ENCODE data around the gene PLXDC2.

PLXDC2 gene

DNA sequence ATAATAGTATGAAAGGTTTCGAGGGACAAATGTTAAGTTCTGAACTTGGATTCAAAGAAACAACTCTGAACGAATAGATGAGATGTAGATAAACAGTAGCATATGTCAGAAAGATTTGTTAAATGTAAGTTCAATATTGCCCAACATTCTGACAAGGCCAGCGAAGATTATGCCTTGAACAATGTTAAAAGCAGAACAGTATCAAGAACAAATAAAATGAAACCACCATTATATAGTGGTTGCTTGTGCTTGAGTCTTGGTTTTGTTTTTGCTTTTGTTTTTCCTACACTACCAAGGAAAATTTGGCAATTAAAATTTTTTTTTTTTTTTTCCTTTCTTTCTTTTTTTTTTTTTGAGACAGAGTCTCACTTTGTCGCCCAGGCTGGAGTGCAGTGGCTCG lies 66.4 kb downstream of the PLXDC2 start:
- Histone ChIP-seq H3K4me3 (ENCODE audit: low read length in 2 of 2) (no peak overlapping the region), H3K36me3 (ENCODE audit: control insufficient read depth in 2 of 2, insufficient read depth in 2 of 2, low read length in 2 of 2) (no peaks in the 10 kb centered on the region), H3K9me3 (ENCODE audit: control insufficient read depth in 2 of 2, low read length in 2 of 2) (no peaks in the 10 kb centered on the region), H3K27ac (ENCODE audit: low read length) (no peak overlapping the region), H3K9ac (ENCODE audit: low read length in 2 of 2) (no peak overlapping the region), H3K27me3 (ENCODE audit: control insufficient read depth in 1 of 2, insufficient read depth in 2 of 2, low read length in 2 of 2) (no peaks in the 10 kb centered on the region), H3K4me1 (ENCODE audit: control insufficient read depth, insufficient read depth, low read length) (no peaks in the 10 kb centered on the region)

DNA sequence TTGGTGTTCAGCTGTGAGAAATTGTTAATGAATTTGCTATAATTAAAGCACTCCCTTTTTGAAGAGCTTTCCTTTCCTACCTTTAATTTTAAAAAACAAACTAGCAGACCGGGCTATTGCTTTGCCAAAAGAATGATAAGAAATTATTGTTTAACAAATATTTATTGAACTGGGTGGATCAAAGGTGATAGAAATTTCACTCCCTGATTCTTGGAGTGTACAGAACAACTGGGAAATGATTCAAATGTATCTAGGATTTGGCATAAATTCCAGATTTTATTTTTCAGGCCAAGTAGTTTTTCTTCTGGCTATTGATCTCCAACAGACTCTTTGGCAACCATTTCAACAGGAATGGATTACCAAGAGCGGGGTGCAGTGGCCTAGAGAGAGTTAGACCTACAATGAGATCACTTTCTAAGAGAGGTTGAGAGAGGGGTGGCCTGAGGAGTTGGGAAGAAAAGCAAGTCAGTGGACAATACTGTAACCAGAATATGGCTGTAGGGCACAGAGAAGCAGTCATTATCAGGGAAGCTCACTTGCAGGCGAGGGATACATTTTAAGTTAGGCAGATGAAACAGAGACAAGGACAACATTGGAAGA lies 71.9 kb downstream of the PLXDC2 start:
- Histone ChIP-seq H3K4me1 (ENCODE audit: control insufficient read depth, insufficient read depth, low read length) (no peaks in the 10 kb centered on the region), H3K27me3 (ENCODE audit: control insufficient read depth in 1 of 2, insufficient read depth in 2 of 2, low read length in 2 of 2) (no peaks in the 10 kb centered on the region)

DNA sequence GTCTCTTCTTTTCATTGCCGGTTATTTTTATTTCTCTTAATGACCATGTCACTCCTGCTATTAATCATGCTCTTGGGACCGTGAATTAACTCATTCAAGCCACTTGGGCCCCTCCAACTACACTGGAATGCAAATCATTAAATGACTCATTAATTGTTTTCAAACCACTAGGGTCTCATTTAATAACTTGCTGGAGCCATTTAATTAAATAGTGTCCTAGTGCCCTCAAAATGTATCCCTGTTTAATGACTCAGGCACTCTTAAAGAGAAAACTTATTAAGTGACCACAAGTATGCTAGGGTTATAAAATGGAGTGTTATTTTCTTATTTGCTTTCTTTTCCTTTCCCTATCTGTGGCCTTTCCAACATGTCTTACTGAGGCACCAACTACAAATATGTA lies 73.0 kb downstream of the PLXDC2 start:
- no peaks in the 10 kb centered on the region for H3K27me3 ChIP-seq (ENCODE audit: control insufficient read depth in 1 of 2, insufficient read depth in 2 of 2, low read length in 2 of 2)
- H3K4me3 ChIP-seq (ENCODE audit: low read length in 2 of 2), result no peak overlapping the region
- no peaks in the 10 kb centered on the region for H3K9me3 ChIP-seq (ENCODE audit: control insufficient read depth in 2 of 2, low read length in 2 of 2)
- H3K27ac ChIP-seq (ENCODE audit: low read length), result no peak overlapping the region
- H3K36me3 ChIP-seq (ENCODE audit: control insufficient read depth in 2 of 2, insufficient read depth in 2 of 2, low read length in 2 of 2), result no peaks in the 10 kb centered on the region
- H3K9ac ChIP-seq (ENCODE audit: low read length in 2 of 2), result no peak overlapping the region
- H3K4me1 ChIP-seq (ENCODE audit: control insufficient read depth, insufficient read depth, low read length), result no peaks in the 10 kb centered on the region

More for the DNA sequence above, 71.9 kb downstream of the PLXDC2 start:
- no peaks in the 10 kb centered on the region for H3K9me3 ChIP-seq (ENCODE audit: control insufficient read depth in 2 of 2, low read length in 2 of 2)
- no peak overlapping the region for H3K4me3 ChIP-seq (ENCODE audit: low read length in 2 of 2)
- H3K27ac ChIP-seq (ENCODE audit: low read length), result no peak overlapping the region
- H3K36me3 ChIP-seq (ENCODE audit: control insufficient read depth in 2 of 2, insufficient read depth in 2 of 2, low read length in 2 of 2), result no peaks in the 10 kb centered on the region
- H3K9ac ChIP-seq (ENCODE audit: low read length in 2 of 2), result no peak overlapping the region

DNA sequence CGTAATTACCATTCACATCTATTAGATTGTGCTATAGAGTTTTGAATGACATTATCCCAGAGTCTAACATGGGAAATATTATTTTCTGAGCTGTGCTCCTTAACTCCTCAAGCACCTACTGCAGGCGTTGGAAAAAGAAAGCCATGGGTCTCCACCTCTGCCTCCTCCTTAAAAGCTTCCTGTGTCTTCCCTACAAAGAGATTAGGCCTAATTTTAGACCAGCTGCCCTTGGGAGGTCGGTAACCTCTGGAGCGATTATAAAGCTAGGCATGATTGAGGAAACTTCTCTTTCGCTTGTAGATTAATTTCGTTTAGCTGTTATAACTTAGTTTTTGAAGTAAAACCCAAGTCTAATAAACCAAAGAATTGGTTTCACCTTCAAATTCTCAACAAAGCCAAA lies 75.2 kb downstream of the PLXDC2 start:
- H3K4me1 ChIP-seq (ENCODE audit: control insufficient read depth, insufficient read depth, low read length), result no peaks in the 10 kb centered on the region
- no peaks in the 10 kb centered on the region for H3K36me3 ChIP-seq (ENCODE audit: control insufficient read depth in 2 of 2, insufficient read depth in 2 of 2, low read length in 2 of 2)
- no peak overlapping the region for H3K4me3 ChIP-seq (ENCODE audit: low read length in 2 of 2)
- H3K27me3 ChIP-seq (ENCODE audit: control insufficient read depth in 1 of 2, insufficient read depth in 2 of 2, low read length in 2 of 2), result no peaks in the 10 kb centered on the region
- H3K9ac ChIP-seq (ENCODE audit: low read length in 2 of 2), result no peak overlapping the region
- H3K9me3 ChIP-seq (ENCODE audit: control insufficient read depth in 2 of 2, low read length in 2 of 2), result no peaks in the 10 kb centered on the region
- no peak overlapping the region for H3K27ac ChIP-seq (ENCODE audit: low read length)

DNA sequence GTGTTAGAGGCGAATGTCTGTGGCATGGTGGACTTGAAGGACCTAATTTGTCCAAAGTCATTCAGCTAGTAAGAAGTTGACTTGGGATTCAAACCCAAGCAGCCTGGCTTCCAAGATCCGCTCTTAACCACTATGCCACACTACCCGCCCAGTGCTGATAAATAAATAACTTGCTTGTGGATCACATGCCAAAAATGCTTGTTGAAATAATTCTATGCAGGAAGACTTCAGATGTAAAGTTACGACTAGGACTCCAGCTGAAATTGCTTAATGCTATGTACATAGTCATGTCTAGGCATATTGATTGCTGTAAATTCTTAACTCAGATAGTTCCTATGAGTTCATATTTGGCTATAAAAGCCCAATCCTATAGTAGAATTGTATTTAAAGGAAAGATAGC lies 76.0 kb downstream of the PLXDC2 start:
- no peaks in the 10 kb centered on the region for H3K4me1 ChIP-seq (ENCODE audit: control insufficient read depth, insufficient read depth, low read length)
- no peak overlapping the region for H3K27ac ChIP-seq (ENCODE audit: low read length)
- no peaks in the 10 kb centered on the region for H3K36me3 ChIP-seq (ENCODE audit: control insufficient read depth in 2 of 2, insufficient read depth in 2 of 2, low read length in 2 of 2)
- H3K9ac ChIP-seq (ENCODE audit: low read length in 2 of 2), result no peak overlapping the region
- no peaks in the 10 kb centered on the region for H3K9me3 ChIP-seq (ENCODE audit: control insufficient read depth in 2 of 2, low read length in 2 of 2)
- H3K4me3 ChIP-seq (ENCODE audit: low read length in 2 of 2), result no peak overlapping the region
- H3K27me3 ChIP-seq (ENCODE audit: control insufficient read depth in 1 of 2, insufficient read depth in 2 of 2, low read length in 2 of 2), result no peaks in the 10 kb centered on the region

DNA sequence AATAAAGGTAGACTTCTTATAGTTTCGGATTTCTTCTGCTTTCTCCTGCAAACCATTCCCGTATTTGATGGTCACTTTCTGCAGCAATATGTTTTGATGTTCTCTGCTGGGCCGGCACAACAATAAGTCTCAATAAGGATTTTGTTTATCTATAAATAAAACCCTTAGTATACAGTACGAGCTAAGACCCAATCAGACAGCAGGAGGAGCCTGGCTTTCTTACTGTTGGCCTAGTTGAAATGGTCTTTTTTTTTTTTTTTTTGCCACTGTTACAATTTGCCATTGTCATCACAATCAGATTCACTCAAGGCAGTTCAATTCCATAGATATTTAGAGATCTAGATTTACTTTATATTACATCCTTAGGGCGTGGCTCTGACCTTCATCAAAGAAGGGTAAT lies 76.4 kb downstream of the PLXDC2 start:
- no peak overlapping the region for H3K27ac ChIP-seq (ENCODE audit: low read length)
- no peaks in the 10 kb centered on the region for H3K4me1 ChIP-seq (ENCODE audit: control insufficient read depth, insufficient read depth, low read length)
- H3K9ac ChIP-seq (ENCODE audit: low read length in 2 of 2), result no peak overlapping the region
- H3K9me3 ChIP-seq (ENCODE audit: control insufficient read depth in 2 of 2, low read length in 2 of 2), result no peaks in the 10 kb centered on the region
- no peak overlapping the region for H3K4me3 ChIP-seq (ENCODE audit: low read length in 2 of 2)
- no peaks in the 10 kb centered on the region for H3K27me3 ChIP-seq (ENCODE audit: control insufficient read depth in 1 of 2, insufficient read depth in 2 of 2, low read length in 2 of 2)
- H3K36me3 ChIP-seq (ENCODE audit: control insufficient read depth in 2 of 2, insufficient read depth in 2 of 2, low read length in 2 of 2), result no peaks in the 10 kb centered on the region

DNA sequence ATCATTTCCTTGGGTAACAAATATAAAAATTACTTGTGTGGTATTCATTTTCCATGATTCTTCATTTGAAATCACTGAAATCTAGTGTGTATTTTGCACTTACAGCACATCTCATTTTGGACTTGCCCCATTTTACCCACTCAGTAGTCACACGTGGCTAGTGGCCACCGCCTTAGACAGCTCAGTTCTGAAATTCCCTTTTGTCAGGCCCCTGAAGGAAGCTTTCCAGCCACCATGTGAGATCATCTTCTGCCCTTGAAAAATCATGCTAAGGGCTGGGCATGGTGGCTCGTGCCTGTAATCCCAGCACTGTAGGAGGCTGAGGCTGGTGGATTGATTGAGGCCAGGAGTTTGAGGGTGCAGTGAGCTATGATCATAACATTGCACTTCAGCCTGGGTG lies 79.3 kb downstream of the PLXDC2 start:
- Histone ChIP-seq H3K36me3 (ENCODE audit: control insufficient read depth in 2 of 2, insufficient read depth in 2 of 2, low read length in 2 of 2) (no peaks in the 10 kb centered on the region), H3K4me1 (ENCODE audit: control insufficient read depth, insufficient read depth, low read length) (no peaks in the 10 kb centered on the region), H3K4me3 (ENCODE audit: low read length in 2 of 2) (no peak overlapping the region), H3K9me3 (ENCODE audit: control insufficient read depth in 2 of 2, low read length in 2 of 2) (no peaks in the 10 kb centered on the region), H3K27ac (ENCODE audit: low read length) (no peak overlapping the region), H3K9ac (ENCODE audit: low read length in 2 of 2) (no peak overlapping the region), H3K27me3 (ENCODE audit: control insufficient read depth in 1 of 2, insufficient read depth in 2 of 2, low read length in 2 of 2) (no peaks in the 10 kb centered on the region)

DNA sequence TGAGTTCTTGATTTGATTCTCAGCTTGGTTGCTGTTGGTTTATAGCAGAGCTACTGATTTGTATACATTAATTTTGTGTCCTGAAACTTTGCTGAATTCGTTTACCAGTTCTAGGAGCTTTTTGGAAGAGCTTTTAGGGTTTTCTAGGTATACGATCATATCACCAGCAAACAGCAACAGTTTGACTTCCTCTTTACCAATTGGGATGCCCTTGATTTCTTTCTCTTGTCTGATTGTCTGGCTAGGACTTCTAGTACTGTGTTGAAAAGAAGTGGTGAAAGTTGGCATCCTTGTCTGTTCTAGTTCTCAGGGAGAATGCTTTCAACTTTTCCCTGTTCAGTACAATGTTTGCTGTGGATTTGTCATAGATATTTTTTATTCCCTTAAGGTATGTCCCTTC lies 86.2 kb downstream of the PLXDC2 start:
- H3K9me3 ChIP-seq (ENCODE audit: control insufficient read depth in 2 of 2, low read length in 2 of 2), result no peaks in the 10 kb centered on the region
- H3K4me1 ChIP-seq (ENCODE audit: control insufficient read depth, insufficient read depth, low read length), result no peaks in the 10 kb centered on the region
- H3K27me3 ChIP-seq (ENCODE audit: control insufficient read depth in 1 of 2, insufficient read depth in 2 of 2, low read length in 2 of 2), result no peaks in the 10 kb centered on the region
- H3K9ac ChIP-seq (ENCODE audit: low read length in 2 of 2), result no peak overlapping the region
- no peaks in the 10 kb centered on the region for H3K36me3 ChIP-seq (ENCODE audit: control insufficient read depth in 2 of 2, insufficient read depth in 2 of 2, low read length in 2 of 2)
- no peak overlapping the region for H3K27ac ChIP-seq (ENCODE audit: low read length)
- no peak overlapping the region for H3K4me3 ChIP-seq (ENCODE audit: low read length in 2 of 2)

DNA sequence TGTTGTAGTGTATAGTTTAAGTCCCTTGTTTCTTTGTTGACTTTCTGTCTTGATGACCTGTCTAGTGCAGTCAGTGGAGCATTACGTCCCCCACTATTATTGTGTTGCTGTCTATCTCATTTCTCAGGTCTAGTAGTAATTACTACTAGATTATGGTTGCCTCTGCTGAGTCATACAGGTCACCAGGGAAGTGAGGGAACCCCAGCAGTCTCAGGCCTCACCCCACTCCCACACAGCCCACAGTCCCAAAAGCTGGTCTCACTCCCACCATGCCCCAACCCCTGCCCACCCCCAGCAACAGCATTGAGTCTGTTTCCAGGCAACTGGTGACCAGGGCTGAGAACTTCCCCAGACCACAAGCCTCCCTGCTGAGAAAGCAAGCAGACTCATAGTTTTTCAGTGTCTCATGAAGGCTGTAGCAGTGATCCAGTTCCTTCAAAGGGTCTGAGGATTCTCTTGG lies 88.0 kb downstream of the PLXDC2 start:
- Histone ChIP-seq H3K27ac (ENCODE audit: low read length) (no peak overlapping the region), H3K4me3 (ENCODE audit: low read length in 2 of 2) (no peak overlapping the region), H3K36me3 (ENCODE audit: control insufficient read depth in 2 of 2, insufficient read depth in 2 of 2, low read length in 2 of 2) (no peaks in the 10 kb centered on the region), H3K9ac (ENCODE audit: low read length in 2 of 2) (no peak overlapping the region), H3K4me1 (ENCODE audit: control insufficient read depth, insufficient read depth, low read length) (no peaks in the 10 kb centered on the region), H3K9me3 (ENCODE audit: control insufficient read depth in 2 of 2, low read length in 2 of 2) (no peaks in the 10 kb centered on the region), H3K27me3 (ENCODE audit: control insufficient read depth in 1 of 2, insufficient read depth in 2 of 2, low read length in 2 of 2) (no peaks in the 10 kb centered on the region)

DNA sequence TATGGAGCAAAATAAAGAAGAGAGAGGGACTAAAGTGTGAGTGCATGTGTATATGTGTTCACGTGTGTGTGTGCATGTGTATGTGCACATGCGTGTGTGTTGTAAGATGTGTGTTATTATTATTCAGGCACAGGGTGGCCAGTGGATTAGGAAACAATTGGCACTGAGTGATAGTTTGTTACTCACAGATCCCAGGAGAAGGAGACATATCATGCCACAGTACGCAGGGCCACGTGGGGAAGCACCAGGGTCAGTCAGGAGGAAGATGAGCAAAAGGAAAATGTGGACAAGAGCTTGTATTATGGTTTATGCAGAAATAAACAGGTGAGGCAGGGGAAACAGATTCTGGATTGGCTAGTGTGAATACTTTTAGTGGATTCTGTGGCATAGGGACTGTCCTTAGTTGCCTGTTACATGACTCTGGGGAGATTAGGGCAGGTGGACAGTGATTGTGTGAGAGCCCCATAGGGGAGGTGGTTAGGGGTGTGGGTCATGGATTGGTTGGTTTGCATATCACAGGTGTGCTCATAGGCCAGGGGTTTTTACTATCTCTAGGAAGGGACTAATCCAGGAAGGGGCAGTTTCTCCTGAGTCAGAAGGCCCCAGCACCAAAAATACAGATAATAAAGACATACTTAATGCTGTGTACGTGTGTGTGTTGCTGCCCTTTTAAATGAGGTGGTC lies 90.0 kb downstream of the PLXDC2 start:
- H3K4me3 ChIP-seq (ENCODE audit: low read length in 2 of 2), result no peak overlapping the region
- H3K36me3 ChIP-seq (ENCODE audit: control insufficient read depth in 2 of 2, insufficient read depth in 2 of 2, low read length in 2 of 2), result no peaks in the 10 kb centered on the region
- no peaks in the 10 kb centered on the region for H3K27me3 ChIP-seq (ENCODE audit: control insufficient read depth in 1 of 2, insufficient read depth in 2 of 2, low read length in 2 of 2)
- H3K4me1 ChIP-seq (ENCODE audit: control insufficient read depth, insufficient read depth, low read length), result no peaks in the 10 kb centered on the region
- H3K9ac ChIP-seq (ENCODE audit: low read length in 2 of 2), result no peak overlapping the region
- H3K9me3 ChIP-seq (ENCODE audit: control insufficient read depth in 2 of 2, low read length in 2 of 2), result no peaks in the 10 kb centered on the region
- no peak overlapping the region for H3K27ac ChIP-seq (ENCODE audit: low read length)

DNA sequence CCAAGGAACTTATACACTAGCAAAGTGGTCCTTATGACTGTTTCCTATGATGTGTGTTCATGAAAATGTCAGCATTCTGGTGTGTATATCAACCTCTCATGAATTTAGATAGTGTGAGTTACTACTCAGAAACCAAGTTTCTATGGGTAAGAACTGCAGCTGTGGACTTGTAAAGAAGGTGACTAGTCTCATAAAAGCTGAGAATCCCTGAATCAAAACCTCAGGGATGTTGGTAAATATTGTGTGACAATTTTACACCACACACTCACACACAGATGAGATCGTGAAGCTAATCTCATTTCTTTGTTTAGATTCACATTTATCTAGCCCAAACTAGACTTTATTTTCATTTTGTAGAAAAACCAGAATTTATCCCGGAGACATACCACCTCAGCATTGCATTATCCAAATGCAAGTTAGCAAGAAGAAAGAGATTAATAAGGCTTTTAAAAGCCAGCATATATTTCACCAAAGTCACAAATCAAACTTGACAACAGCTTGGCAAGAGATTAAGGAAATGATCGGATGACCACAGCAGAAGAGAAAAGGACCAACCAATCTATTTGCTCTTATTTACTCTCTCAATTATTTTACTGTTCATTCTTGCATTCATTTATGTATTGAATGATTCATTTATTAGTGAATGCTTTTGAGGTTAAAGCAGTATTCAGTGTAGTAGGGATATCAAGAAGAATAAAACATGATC lies 92.9 kb downstream of the PLXDC2 start:
- no peaks in the 10 kb centered on the region for H3K9me3 ChIP-seq (ENCODE audit: control insufficient read depth in 2 of 2, low read length in 2 of 2)
- H3K36me3 ChIP-seq (ENCODE audit: control insufficient read depth in 2 of 2, insufficient read depth in 2 of 2, low read length in 2 of 2), result no peaks in the 10 kb centered on the region
- no peaks in the 10 kb centered on the region for H3K27me3 ChIP-seq (ENCODE audit: control insufficient read depth in 1 of 2, insufficient read depth in 2 of 2, low read length in 2 of 2)
- H3K27ac ChIP-seq (ENCODE audit: low read length), result no peak overlapping the region
- no peak overlapping the region for H3K9ac ChIP-seq (ENCODE audit: low read length in 2 of 2)
- H3K4me3 ChIP-seq (ENCODE audit: low read length in 2 of 2), result no peak overlapping the region
- no peaks in the 10 kb centered on the region for H3K4me1 ChIP-seq (ENCODE audit: control insufficient read depth, insufficient read depth, low read length)
